GM21390 (cell line): Measurements from ENCODE around the gene NPAS4.
A peak's percentile ranks its signal among the peaks of the same experiment; 100 is the strongest.
"Not testable (repeated sequence)": the region's sequence is repeated elsewhere in the genome, so short reads cannot be mapped to it uniquely, and the experiment has no call there.

Source experiments
- ATAC-seq: cut with Tn5 transposase; IDR thresholded peaks from one replicate; pipeline ENCODE4 v1.9.1; 2021; ENCODE audit not compliant: unreplicated experiment

NPAS4 gene

DNA sequence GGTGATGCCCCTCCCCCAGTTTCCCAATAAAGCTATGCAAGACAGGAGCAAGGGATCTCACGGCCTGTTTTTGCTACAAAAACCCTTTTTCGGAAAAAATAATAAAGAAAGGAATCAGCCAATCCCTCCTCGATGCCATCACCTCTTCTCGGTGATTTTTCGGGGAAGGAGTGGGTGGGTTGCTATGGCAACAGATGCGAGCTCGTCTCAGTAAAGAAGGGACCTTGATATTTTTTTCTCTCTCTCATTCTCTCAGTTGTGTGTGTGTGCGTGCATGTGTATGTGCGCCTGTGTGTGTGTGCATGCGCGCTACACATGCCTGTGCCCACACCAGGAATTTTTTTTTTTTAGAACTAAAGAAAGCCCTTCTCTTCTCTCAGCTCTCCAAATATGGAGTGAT, 3.8 kb upstream of the NPAS4 start:
- ATAC-seq = no peak

GRCh38 chr11:66418168-66418985, 2.5 kb upstream of the NPAS4 start:
- no peak for ATAC-seq

GRCh38 chr11:66418986-66419308, 1.9 kb upstream of the NPAS4 start:
- no peak for ATAC-seq

GRCh38 chr11:66419825-66420224, 1.0 kb upstream of the NPAS4 start:
- no peak for ATAC-seq

DNA sequence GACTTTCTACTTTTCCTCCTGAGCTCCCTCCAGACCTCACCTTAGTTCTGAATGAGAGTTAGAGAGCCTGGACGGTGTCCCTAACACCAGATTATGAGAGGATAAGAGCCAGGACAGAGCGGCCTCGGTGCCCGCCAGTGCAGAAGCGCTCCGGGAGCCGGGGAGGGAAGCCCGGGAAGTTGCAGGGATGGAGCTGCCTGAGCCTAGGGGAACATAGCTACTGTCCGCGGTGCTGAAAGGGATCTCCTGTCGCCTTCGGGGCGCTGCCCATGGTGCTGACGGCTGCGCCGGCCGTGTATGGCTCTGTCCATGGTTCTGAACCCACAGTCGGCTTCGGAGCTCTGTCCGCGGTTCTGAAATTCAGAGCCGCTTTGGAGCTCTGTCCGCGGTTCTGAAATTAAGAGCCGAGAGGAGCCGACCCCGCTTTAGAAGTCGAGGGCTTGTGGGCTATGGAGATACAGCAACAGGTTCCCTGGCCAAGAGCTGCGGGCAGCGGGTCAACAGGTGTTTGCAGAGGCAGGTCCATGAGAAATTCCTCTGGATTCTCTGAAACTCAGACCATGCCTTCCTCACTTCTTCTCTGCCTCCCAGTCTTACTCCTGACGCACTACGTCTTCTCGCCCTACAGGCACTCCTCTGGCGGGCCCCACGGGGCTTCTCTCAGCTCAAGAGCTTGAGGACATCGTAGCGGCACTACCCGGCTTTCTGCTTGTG, 814 bp downstream of the NPAS4 start:
- no peak for ATAC-seq

- no peak for ATAC-seq
Observed at GRCh38 chr11:66426314-66426713, 5.5 kb downstream of the NPAS4 start.

DNA sequence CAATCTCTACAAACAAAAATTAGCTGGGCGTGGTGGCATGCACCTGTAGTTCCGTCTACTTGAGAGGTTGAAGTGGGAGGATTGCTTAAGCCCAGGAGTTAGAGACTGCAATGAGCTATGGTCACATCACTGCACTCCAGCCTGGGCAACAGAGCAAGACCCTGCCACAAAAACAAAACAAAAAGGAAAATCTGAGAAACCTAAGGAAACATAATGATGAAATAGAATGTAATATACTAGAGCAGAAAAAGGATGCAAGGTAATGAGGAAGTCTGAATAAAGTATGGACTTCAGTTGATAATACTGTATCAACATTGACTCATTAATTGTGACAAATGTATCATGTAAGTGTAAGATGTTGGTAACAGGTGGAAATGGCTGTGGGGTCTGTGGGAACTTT, 8.1 kb downstream of the NPAS4 start:
- ATAC-seq = no peak

DNA sequence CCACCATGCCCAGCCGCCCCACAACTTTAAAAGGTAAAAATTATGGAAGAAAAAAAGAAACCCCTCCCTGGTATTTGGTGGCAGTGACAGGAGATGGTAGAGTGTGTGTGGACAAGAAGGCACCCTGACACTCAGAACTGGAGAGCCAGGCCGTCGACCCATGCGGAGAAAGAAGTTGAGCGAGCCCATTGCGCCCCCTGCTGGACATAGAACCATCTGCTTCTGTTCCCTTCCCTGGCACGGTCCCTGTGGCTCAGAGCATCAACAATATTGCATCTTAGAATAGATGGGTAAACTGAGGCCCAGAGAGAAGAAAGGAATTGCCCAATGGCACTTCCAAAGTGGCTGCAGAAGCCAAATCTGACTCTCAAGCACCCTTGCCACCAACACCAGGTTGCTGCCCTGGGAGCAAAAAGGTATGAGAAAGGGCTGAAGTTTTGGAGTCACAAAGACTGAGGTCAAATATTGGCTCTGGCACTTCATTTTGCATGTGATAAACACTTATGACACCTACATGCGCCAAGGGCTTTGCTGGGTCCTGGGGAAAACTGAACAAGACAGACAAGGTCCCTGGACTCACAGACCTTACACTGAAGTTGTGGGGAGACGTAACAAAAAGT, 9.3 kb downstream of the NPAS4 start:
- ATAC-seq = no peak

DNA sequence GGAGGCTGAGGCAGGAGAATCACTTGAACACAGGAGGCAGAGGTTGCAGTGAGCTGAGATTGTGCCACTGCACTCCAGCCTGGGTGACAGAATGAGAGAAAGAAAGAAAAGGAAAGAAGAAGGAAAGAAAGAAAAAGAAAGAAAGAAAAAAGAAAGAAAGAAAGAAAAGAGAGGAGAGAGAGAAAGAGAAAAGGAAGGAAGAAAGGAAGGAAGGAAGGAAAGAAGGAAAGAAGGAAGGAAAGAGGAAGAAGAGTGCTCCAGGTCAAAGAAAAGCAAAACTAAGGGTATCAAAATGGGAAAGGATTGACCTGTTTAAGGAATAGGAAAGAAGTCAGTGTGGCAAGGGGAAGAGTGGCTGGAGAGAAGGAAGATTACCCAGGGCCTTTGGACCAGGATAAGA, 10.5 kb downstream of the NPAS4 start:
- ATAC-seq = not testable (repeated sequence)

DNA sequence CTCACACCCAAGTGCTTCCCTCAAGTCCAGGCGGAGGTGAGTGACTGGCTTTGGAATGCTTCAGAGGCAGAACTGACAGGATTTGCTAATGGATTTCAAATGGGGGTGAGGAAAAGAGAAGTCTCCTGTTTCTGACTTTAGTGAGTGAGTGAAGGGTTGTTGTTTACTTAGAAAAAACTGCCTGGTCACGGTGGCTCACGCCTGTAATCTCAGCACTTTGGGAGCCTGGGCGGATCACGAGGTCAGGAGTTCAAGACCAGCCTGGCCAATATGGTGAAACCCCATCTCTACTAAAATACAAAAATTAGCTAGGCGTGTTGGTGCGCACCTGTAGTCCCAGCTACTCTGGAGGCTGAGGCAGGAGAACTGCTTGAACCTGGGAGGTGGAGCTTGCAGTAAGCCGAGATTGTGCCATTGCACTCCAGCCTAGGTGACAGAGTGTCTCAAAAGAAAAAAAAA, 11.1 kb downstream of the NPAS4 start:
- ATAC-seq = not testable (repeated sequence)

DNA sequence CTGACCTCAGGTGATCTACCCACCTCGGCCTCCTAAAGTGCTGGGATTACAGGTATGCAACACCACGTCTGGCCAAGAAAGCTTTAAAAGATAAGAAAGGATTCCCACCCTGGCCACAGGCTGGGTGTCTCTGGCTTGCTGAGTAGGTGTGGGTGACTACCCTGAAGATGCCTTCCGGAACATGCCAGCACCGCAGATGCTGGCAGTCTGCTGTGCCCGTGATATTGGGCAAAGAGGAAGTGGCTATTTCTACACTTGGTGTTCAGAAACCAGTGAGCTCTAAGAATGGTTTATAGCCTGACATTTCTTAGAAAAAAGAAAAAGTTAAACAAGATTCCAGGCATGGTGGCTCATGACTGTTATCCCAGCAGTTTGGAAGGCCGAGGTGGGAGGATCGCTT, 11.8 kb downstream of the NPAS4 start:
- no peak for ATAC-seq

GRCh38 chr11:66437979-66438503, 17.2 kb downstream of the NPAS4 start:
- no peak for ATAC-seq

DNA sequence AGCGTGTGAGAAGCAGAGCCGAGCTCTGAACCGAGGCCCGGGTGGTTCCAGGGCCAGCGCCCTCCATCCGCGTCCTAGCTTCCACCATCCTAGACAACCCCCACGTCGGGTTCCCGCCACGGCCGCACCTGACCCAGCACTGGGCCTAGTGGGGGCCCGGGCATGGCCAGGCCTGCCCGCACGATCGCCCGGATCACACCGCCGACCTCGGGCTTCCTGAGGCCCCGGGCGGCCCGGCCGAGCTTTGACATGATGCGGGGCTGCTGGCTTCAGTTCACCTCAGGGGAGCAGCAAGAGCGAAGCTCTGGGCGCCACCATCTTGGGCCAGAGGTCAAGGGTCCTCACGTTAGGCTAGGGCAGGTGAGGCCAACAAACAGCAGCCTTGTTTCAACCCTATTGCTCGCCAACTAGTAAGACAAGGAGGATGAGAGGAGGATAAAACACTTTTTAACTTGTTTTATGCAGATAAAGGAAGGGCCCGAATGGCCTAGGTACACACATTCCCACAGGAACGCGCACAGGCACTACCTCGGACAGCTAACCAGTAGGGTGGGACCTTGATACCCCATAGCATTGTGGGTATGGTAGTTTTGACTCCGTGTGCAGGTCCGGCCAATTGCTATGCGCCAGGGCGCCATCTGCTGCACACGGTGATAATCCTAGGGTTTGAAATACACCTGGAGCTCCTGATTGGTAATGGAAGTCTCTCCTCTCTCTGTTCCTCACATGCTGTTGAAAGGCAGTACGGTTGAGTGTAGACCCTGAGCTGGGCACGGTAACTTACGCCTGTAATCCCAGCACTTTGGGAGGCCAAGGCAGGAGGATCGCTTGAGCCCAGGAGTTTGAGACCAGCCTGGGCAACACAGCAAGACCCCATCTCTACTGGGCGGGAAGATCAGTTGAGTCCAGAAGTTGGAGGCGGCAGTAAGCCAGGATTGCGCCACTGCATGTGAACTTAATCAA, 17.9 kb downstream of the NPAS4 start, which contains the start of gene MRPL11:
MRPL11 (minus strand) TSS at position 345 of the 963 bp plus-strand sequence; CDS start at position 251, 94 bp downstream.
- peak; percentile 95 for ATAC-seq

- not testable (repeated sequence) for ATAC-seq
Observed at GRCh38 chr11:66440101-66440939, 19.5 kb downstream of the NPAS4 start.

- ATAC-seq = not testable (repeated sequence)
Observed at GRCh38 chr11:66440940-66441282, 20.1 kb downstream of the NPAS4 start.

- no peak for ATAC-seq
Observed at GRCh38 chr11:66443602-66444001, 22.8 kb downstream of the NPAS4 start.

DNA sequence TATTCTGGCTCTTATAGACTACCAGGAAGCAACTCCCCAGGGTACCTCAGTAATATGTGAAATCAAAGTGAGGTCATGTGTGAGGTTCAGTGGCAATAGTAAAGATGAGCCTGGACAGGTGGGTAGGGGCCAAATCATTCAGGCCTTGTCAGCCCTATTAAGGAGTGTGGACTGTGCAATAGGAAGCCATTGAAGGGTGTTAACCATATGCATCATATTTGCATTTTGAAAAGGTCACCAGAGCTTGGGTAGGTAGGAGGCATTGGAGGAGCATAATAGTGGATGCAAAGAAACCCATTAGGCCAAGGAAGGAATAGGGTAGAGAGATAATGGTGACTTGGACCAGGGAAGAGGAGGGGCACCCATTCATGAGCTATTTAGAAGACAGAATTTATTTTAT, 26.2 kb downstream of the NPAS4 start:
- ATAC-seq = no peak

GRCh38 chr11:66448523-66448922, 27.7 kb downstream of the NPAS4 start:
- no peak for ATAC-seq

DNA sequence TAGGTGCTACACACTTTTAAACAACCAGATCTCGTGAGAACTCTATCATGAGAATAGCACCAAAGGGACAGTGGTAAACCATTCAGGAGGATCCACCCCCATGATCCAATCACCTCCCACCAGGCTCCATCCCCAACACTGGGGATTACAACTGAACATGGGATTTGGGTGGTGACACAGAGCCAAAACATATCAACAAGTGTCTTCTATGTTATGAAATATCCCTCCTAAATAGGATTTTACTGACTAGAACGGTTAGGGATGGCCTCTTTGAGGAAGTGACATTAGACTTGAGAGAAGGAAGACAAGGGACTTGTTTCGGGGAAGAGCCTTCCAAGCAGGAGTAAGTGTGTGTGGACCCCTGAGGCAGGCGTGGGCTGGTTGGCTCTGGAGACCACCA, 29.7 kb downstream of the NPAS4 start:
- no peak for ATAC-seq

- ATAC-seq = no peak
Observed at GRCh38 chr11:66451663-66452062, 30.8 kb downstream of the NPAS4 start.
